ENCODE results near the gene KMT2C. TPM values are rescaled to one million over a fixed set of nuclear protein-coding genes. Genes with fewer than 3 reads are reported as not detected.

The KMT2C gene
- total RNA-seq, 1 experiment from 2014 or later: 35.1 TPM

- Histone ChIP-seq H3K4me1 (no peaks in the 10 kb centered on the region), H3K36me3 (peaks cover 45% of the 10 kb centered on the region), H3K27me3 (no peaks in the 10 kb centered on the region), H3K4me3 (no peak overlapping the region), H3K9me3 (replicated peaks) (no peaks in the 10 kb centered on the region), H3K27ac (no peak overlapping the region)
- DNase-seq: no peak
These were observed 303.8 kb downstream of the KMT2C start for GRCh38 chr7:152131981-152132494.

GRCh38 chr7:152130658-152131590 lies 304.9 kb downstream of the KMT2C start:
- Histone ChIP-seq H3K27ac (no peak overlapping the region), H3K4me1 (no peaks in the 10 kb centered on the region), H3K4me3 (no peak overlapping the region), H3K36me3 (peaks cover 49% of the 10 kb centered on the region), H3K9me3 (replicated peaks) (no peaks in the 10 kb centered on the region), H3K27me3 (no peaks in the 10 kb centered on the region)
- no peak for DNase-seq

GRCh38 chr7:152129682-152130081 lies 306.1 kb downstream of the KMT2C start:
- Histone ChIP-seq H3K36me3 (peaks cover 54% of the 10 kb centered on the region), H3K4me1 (no peaks in the 10 kb centered on the region), H3K27ac (no peak overlapping the region), H3K9me3 (replicated peaks) (no peaks in the 10 kb centered on the region), H3K27me3 (no peaks in the 10 kb centered on the region), H3K4me3 (no peak overlapping the region)
- no peak for DNase-seq

GRCh38 chr7:152128741-152129461 lies 306.9 kb downstream of the KMT2C start:
- H3K27ac ChIP-seq: no peak overlapping the region
- H3K9me3 ChIP-seq (replicated peaks): no peaks in the 10 kb centered on the region
- H3K4me3 ChIP-seq: no peak overlapping the region
- no peak for DNase-seq
- no peaks in the 10 kb centered on the region for H3K27me3 ChIP-seq
- H3K4me1 ChIP-seq: no peaks in the 10 kb centered on the region
- H3K36me3 ChIP-seq: peaks cover 60% of the 10 kb centered on the region

- Histone ChIP-seq H3K36me3 (peaks cover 66% of the 10 kb centered on the region), H3K27ac (no peak overlapping the region), H3K9me3 (replicated peaks) (no peaks in the 10 kb centered on the region), H3K4me3 (no peak overlapping the region), H3K27me3 (no peaks in the 10 kb centered on the region), H3K4me1 (no peaks in the 10 kb centered on the region)
- no peak for DNase-seq
These were observed 307.6 kb downstream of the KMT2C start for GRCh38 chr7:152128252-152128651.

GRCh38 chr7:152127229-152127628 lies 308.6 kb downstream of the KMT2C start:
- H3K4me3 ChIP-seq: no peak overlapping the region
- no peaks in the 10 kb centered on the region for H3K4me1 ChIP-seq
- no peak overlapping the region for H3K27ac ChIP-seq
- H3K9me3 ChIP-seq (replicated peaks): no peaks in the 10 kb centered on the region
- H3K36me3 ChIP-seq: peaks cover 76% of the 10 kb centered on the region
- no peak for DNase-seq
- H3K27me3 ChIP-seq: no peaks in the 10 kb centered on the region

GRCh38 chr7:152126741-152127140 lies 309.1 kb downstream of the KMT2C start:
- no peak for DNase-seq
- Histone ChIP-seq H3K4me1 (no peaks in the 10 kb centered on the region), H3K27ac (no peak overlapping the region), H3K9me3 (replicated peaks) (no peaks in the 10 kb centered on the region), H3K36me3 (peaks cover 81% of the 10 kb centered on the region), H3K27me3 (no peaks in the 10 kb centered on the region), H3K4me3 (no peak overlapping the region)

GRCh38 chr7:152122540-152122939 lies 313.3 kb downstream of the KMT2C start:
- no peak for DNase-seq
- no peaks in the 10 kb centered on the region for H3K4me1 ChIP-seq
- H3K4me3 ChIP-seq: no peak overlapping the region
- no peaks in the 10 kb centered on the region for H3K27me3 ChIP-seq
- no peak overlapping the region for H3K27ac ChIP-seq
- H3K9me3 ChIP-seq (replicated peaks): no peaks in the 10 kb centered on the region
- H3K36me3 ChIP-seq: peaks cover 90% of the 10 kb centered on the region

- H3K4me3 ChIP-seq: no peak overlapping the region
- no peaks in the 10 kb centered on the region for H3K4me1 ChIP-seq
- H3K27me3 ChIP-seq: no peaks in the 10 kb centered on the region
- no peak overlapping the region for H3K27ac ChIP-seq
- no peak for DNase-seq
- H3K9me3 ChIP-seq (replicated peaks): no peaks in the 10 kb centered on the region
- H3K36me3 ChIP-seq: peaks cover 95% of the 10 kb centered on the region
These were observed 314.4 kb downstream of the KMT2C start for GRCh38 chr7:152121432-152121831.

GRCh38 chr7:152120776-152121175 lies 315.0 kb downstream of the KMT2C start:
- peaks cover 95% of the 10 kb centered on the region for H3K36me3 ChIP-seq

GRCh38 chr7:152120210-152120609 lies 315.6 kb downstream of the KMT2C start:
- H3K36me3 ChIP-seq: peaks cover 93% of the 10 kb centered on the region
- H3K4me3 ChIP-seq: no peak overlapping the region
- no peaks in the 10 kb centered on the region for H3K9me3 ChIP-seq (replicated peaks)
- H3K27me3 ChIP-seq: no peaks in the 10 kb centered on the region
- H3K27ac ChIP-seq: no peak overlapping the region
- DNase-seq: no peak
- H3K4me1 ChIP-seq: no peaks in the 10 kb centered on the region

More at GRCh38 chr7:152120776-152121175, 315.0 kb downstream of the KMT2C start:
- H3K27me3 ChIP-seq: no peaks in the 10 kb centered on the region
- no peak overlapping the region for H3K4me3 ChIP-seq
- H3K9me3 ChIP-seq (replicated peaks): no peaks in the 10 kb centered on the region
- no peak for DNase-seq
- no peaks in the 10 kb centered on the region for H3K4me1 ChIP-seq
- no peak overlapping the region for H3K27ac ChIP-seq

- no peaks in the 10 kb centered on the region for H3K9me3 ChIP-seq (replicated peaks)
- H3K4me3 ChIP-seq: no peak overlapping the region
- H3K36me3 ChIP-seq: peaks cover 82% of the 10 kb centered on the region
- H3K4me1 ChIP-seq: no peaks in the 10 kb centered on the region
- no peak overlapping the region for H3K27ac ChIP-seq
- H3K27me3 ChIP-seq: no peaks in the 10 kb centered on the region
- no peak for DNase-seq
These were observed 318.4 kb downstream of the KMT2C start for GRCh38 chr7:152117356-152117755.

- peaks cover 60% of the 10 kb centered on the region for H3K36me3 ChIP-seq
- no peaks in the 10 kb centered on the region for H3K27me3 ChIP-seq
- no peaks in the 10 kb centered on the region for H3K4me1 ChIP-seq
- no peak overlapping the region for H3K4me3 ChIP-seq
- H3K27ac ChIP-seq: no peak overlapping the region
- no peaks in the 10 kb centered on the region for H3K9me3 ChIP-seq (replicated peaks)
- DNase-seq: no peak
These were observed 320.6 kb downstream of the KMT2C start for GRCh38 chr7:152115021-152115718.

- no peaks in the 10 kb centered on the region for H3K4me1 ChIP-seq
- H3K27me3 ChIP-seq: no peaks in the 10 kb centered on the region
- no peaks in the 10 kb centered on the region for H3K9me3 ChIP-seq (replicated peaks)
- H3K36me3 ChIP-seq: peaks cover 38% of the 10 kb centered on the region
- no peak overlapping the region for H3K4me3 ChIP-seq
- no peak overlapping the region for H3K27ac ChIP-seq
- DNase-seq: no peak
These were observed 323.0 kb downstream of the KMT2C start for GRCh38 chr7:152112829-152113228.
